Measurements from ENCODE around the gene MCAT.

- TF ChIP-seq POLR2A (IDR thresholded peaks at IDR 0.05) (no peak), CTCF (IDR thresholded peaks at IDR 0.05) (no peak)
Observed at GRCh38 chr22:43152357-43153071, 9.3 kb upstream of the MCAT start.

Measured in vagina (tissue), 2 donors.